ENCODE results near the gene UBE2U.
"Not testable (repeated sequence)": the region's sequence is repeated elsewhere in the genome, so short reads cannot be mapped to it uniquely, and the experiment has no call there.

DNA sequence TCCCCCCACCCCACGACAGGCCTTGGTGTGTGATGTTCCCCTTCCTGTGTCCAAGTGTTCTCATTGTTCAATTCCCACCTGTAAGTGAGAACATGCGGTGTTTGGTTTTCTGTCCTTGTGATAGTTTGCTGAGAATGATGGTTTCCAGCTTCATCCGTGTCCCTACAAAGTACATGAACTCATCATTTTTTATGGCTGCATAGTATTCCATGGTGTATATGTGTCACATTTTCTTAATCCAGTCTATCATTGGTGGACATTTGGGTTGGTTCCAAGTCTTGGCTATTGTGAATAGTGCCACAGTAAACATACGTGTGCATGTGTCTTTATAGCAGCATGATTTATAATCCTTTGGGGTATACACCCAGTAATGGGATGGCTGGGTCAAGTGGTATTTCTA is 36.1 kb downstream of the UBE2U start:
- TF ChIP-seq, protein P1, sequence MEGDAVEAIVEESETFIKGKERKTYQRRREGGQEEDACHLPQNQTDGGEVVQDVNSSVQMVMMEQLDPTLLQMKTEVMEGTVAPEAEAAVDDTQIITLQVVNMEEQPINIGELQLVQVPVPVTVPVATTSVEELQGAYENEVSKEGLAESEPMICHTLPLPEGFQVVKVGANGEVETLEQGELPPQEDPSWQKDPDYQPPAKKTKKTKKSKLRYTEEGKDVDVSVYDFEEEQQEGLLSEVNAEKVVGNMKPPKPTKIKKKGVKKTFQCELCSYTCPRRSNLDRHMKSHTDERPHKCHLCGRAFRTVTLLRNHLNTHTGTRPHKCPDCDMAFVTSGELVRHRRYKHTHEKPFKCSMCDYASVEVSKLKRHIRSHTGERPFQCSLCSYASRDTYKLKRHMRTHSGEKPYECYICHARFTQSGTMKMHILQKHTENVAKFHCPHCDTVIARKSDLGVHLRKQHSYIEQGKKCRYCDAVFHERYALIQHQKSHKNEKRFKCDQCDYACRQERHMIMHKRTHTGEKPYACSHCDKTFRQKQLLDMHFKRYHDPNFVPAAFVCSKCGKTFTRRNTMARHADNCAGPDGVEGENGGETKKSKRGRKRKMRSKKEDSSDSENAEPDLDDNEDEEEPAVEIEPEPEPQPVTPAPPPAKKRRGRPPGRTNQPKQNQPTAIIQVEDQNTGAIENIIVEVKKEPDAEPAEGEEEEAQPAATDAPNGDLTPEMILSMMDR (IDR thresholded peaks at IDR 0.05; ENCODE audit: low read depth, low read length, poor library complexity, severe bottlenecking): not testable (repeated sequence)
- not testable (repeated sequence) for TF ChIP-seq EZH2phosphoT487 (IDR thresholded peaks at IDR 0.05; ENCODE audit: borderline replicate concordance, low read length)
